Keratinocyte (primary cell): ENCODE measurements around the gene TRIM9. TPM values are rescaled to one million over a fixed set of nuclear protein-coding genes. Genes with fewer than 3 reads are reported as not detected.
"Not testable (repeated sequence)": the region's sequence is repeated elsewhere in the genome, so short reads cannot be mapped to it uniquely, and the experiment has no call there.

Source experiments
- DNase-seq: peaks from one replicate; pipeline ENCODE4 v3.0.0-alpha.2; 2011; ENCODE audit warnings: low read depth, missing footprints, low spot score
- FAIRE-seq: peaks from 2 replicates; lab custom pipeline; 2011; peaks lifted over from hg19 to GRCh38; lab: Jason Lieb, UNC
- H2AFZ ChIP-seq: 2 replicates; pipeline ENCODE4 v1.6.0; 2012; ENCODE audit warnings: low read length, control low read depth, inconsistent platforms; ENCODE audit not compliant: control insufficient read depth
- H3K27ac ChIP-seq: 2 replicates; pipeline ENCODE4 v1.5.1; 2011; ENCODE audit warnings: low read length; ENCODE audit not compliant: control insufficient read depth, insufficient read depth
- H3K27me3 ChIP-seq: 3 replicates; pipeline ENCODE4 v1.6.0; 2011; ENCODE audit warnings: low read length; ENCODE audit not compliant: control insufficient read depth, insufficient read depth; ENCODE audit errors: extremely low read depth
- H3K36me3 ChIP-seq, 2 experiments: 2 replicates in 1 of 2; 3 replicates in 1 of 2; pipeline ENCODE4 v1.5.1; 2011; ENCODE audit warnings: low read length in 2 of 2, mild to moderate bottlenecking in 1 of 2; ENCODE audit not compliant: control insufficient read depth in 2 of 2, insufficient read depth in 2 of 2; ENCODE audit errors: extremely low read depth in 1 of 2
- H3K4me1 ChIP-seq: 3 replicates; pipeline ENCODE4 v1.5.1; 2011; ENCODE audit warnings: low read length; ENCODE audit not compliant: control insufficient read depth, insufficient read depth; ENCODE audit errors: extremely low read depth
- H3K4me2 ChIP-seq: 3 replicates; pipeline ENCODE4 v1.6.0; 2011; ENCODE audit warnings: low read depth, low read length; ENCODE audit not compliant: control insufficient read depth, insufficient read depth; ENCODE audit errors: extremely low read depth
- H3K4me3 ChIP-seq, 3 experiments: fragments of 200-600 bp in 1 of 3; sonication (generic) in 1 of 3; 2 replicates in 2 of 3; 3 replicates in 1 of 3; pipeline ENCODE4 v1.5.1; 2011 to 2016; ENCODE audit warnings: low read length in 3 of 3, mild to moderate bottlenecking in 3 of 3, control low read depth in 2 of 3, inconsistent platforms in 1 of 3, low read depth in 1 of 3, mixed read lengths in 1 of 3, mixed run types in 1 of 3, moderate library complexity in 1 of 3; ENCODE audit not compliant: control insufficient read depth in 2 of 3, insufficient read depth in 2 of 3; ENCODE audit errors: extremely low read depth in 1 of 3
- H3K79me2 ChIP-seq: 2 replicates; pipeline ENCODE4 v1.6.0; 2012; ENCODE audit warnings: low read length; ENCODE audit not compliant: control insufficient read depth, insufficient read depth
- H3K9ac ChIP-seq: 3 replicates; pipeline ENCODE4 v1.6.0; 2011; ENCODE audit warnings: low read length; ENCODE audit not compliant: control insufficient read depth, insufficient read depth; ENCODE audit errors: extremely low read depth
- H3K9me1 ChIP-seq: 3 replicates; pipeline ENCODE4 v1.6.0; 2011; ENCODE audit warnings: low read length; ENCODE audit not compliant: control insufficient read depth, insufficient read depth; ENCODE audit errors: extremely low read depth
- H3K9me3 ChIP-seq: 2 replicates; pipeline ENCODE4 v1.5.1; 2012; ENCODE audit warnings: low read depth, low read length; ENCODE audit not compliant: control insufficient read depth
- H4K20me1 ChIP-seq: 3 replicates; pipeline ENCODE4 v1.6.0; 2011; ENCODE audit warnings: low read length; ENCODE audit not compliant: control insufficient read depth, insufficient read depth; ENCODE audit errors: extremely low read depth
- EZH2 ChIP-seq: IDR thresholded peaks from one replicate; pipeline ENCODE4 v1.6.1; 2012; ENCODE audit warnings: inconsistent platforms, mild to moderate bottlenecking, low read length, moderate library complexity
- dilution Hi-C: fragments of 300-500 bp; cut with MboI; formaldehyde crosslinking; loops from one replicate; pipeline ENCODE4 v1.7.0; 2020; ENCODE audit warnings: low sequenced_read_pairs; ENCODE audit not compliant: extremely low pct_ligation_motif_present
- polyA plus RNA-seq, 5 experiments: library from polyadenylated mRNA; depleted of rRNA in 3 of 5; stranded (reverse) in 3 of 5; stranded (forward) in 1 of 5; unstranded in 1 of 5; fragments of >200 nt; gene quantifications; 1 replicate in 1 of 5; 2 replicates in 3 of 5; 3 replicates in 1 of 5; pipeline versions ENCODE4 v1.2.1 to v1.2.3, GENCODE V29; 2011 to 2012; ENCODE audit warnings: missing spikeins in 2 of 5, low read depth in 1 of 5, low replicate concordance in 1 of 5
- TF ChIP-seq, protein P1 (sequence below), 3 experiments: IDR thresholded peaks in 1 of 3; conservative IDR thresholded peaks in 1 of 3; optimal IDR thresholded peaks in 1 of 3; 2 replicates in 2 of 3; 3 replicates in 1 of 3; pipeline versions ENCODE3 to v1.5.1; 2011; ENCODE audit warnings: low read length in 3 of 3, mild to moderate bottlenecking in 3 of 3, moderate library complexity in 2 of 3, control low read depth in 1 of 3, inconsistent platforms in 1 of 3; ENCODE audit not compliant: insufficient read depth in 2 of 3; ENCODE audit errors: extremely low read depth in 1 of 3

The TRIM9 gene
- polyA plus RNA-seq, 1 donor (not counting 4 experiments of a cell fraction or from before 2014, with no cell fraction given): 0.04 TPM

GRCh38 chr14:50943943-50944646, 150.8 kb downstream of the TRIM9 start, which contains the start of gene PYGL:
PYGL (minus strand) TSS chr14:50944483; CDS start chr14:50944403, 80 bp downstream.
- Histone ChIP-seq H3K27me3 (no peaks in the 10 kb centered on the region), H3K79me2 (peaks cover 43% of the 10 kb centered on the region), H3K36me3 (peaks cover 2 to 9% of the 10 kb centered on the region in 2 experiments), H4K20me1 (no peaks in the 10 kb centered on the region), H3K4me2 (peak within 1 kb of the TSS; percentile 89), H3K9me3 (no peaks in the 10 kb centered on the region), H3K4me3 (peak within 1 kb of the TSS; percentile 96 to 98 (median 96)), H3K4me1 (peaks cover 29% of the 10 kb centered on the region), H2AFZ (peak within 1 kb of the TSS; percentile 84), H3K9ac (peak within 1 kb of the TSS; percentile 85), H3K9me1 (no peaks in the 10 kb centered on the region), H3K27ac (peak within 1 kb of the TSS; percentile 85)
- TF ChIP-seq, protein P1, sequence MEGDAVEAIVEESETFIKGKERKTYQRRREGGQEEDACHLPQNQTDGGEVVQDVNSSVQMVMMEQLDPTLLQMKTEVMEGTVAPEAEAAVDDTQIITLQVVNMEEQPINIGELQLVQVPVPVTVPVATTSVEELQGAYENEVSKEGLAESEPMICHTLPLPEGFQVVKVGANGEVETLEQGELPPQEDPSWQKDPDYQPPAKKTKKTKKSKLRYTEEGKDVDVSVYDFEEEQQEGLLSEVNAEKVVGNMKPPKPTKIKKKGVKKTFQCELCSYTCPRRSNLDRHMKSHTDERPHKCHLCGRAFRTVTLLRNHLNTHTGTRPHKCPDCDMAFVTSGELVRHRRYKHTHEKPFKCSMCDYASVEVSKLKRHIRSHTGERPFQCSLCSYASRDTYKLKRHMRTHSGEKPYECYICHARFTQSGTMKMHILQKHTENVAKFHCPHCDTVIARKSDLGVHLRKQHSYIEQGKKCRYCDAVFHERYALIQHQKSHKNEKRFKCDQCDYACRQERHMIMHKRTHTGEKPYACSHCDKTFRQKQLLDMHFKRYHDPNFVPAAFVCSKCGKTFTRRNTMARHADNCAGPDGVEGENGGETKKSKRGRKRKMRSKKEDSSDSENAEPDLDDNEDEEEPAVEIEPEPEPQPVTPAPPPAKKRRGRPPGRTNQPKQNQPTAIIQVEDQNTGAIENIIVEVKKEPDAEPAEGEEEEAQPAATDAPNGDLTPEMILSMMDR (optimal IDR thresholded peaks at IDR 0.05 in 1 of 3, IDR thresholded peaks at IDR 0.05 in 1 of 3, conservative IDR thresholded peaks at IDR 0.05 in 1 of 3; ENCODE audit: extremely low read depth in 1 of 3, insufficient read depth in 2 of 3, low read length in 3 of 3): no peak
- no peak for TF ChIP-seq EZH2
- FAIRE-seq: no peak
- dilution Hi-C loops: no loop called here
- no peak for DNase-seq

DNA sequence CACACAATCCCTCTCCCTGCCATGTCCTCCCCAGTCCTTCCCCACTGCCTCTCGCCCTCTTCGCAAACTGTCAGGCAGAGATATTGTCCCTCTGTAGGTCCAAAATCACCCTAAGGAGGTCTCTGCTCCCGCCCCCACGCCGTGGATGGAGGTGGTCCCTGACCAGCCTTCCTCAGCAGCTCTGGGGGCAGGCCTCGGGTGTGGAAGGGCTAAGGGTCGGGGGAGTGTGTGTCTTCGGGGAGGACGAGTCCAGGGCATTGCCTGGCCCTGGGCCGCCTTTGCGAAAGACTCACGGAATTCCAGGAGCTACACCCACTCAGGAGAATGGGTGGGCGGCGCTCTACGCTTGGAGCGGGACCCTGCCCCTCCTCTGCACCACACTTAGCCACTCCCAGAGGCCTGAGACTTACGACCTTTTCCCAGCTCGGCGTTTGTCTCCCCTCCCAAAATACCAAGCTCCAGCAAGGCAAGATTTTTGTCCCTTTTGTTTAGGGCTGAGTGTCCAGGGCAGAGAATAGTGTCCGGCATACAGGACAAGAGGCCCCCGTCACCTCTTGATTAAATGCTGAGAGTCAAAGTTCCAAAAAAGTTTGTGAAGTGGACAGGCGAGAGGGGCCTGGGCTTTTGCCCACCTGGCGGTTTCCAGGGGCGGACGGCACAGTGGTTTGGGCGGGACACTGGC, 151.5 kb downstream of the TRIM9 start:
- Histone ChIP-seq H4K20me1 (no peaks in the 10 kb centered on the region), H3K27ac (peak overlapping the region; percentile 85), H3K27me3 (no peaks in the 10 kb centered on the region), H3K79me2 (peaks cover 47% of the 10 kb centered on the region), H3K9ac (peak overlapping the region; percentile 85), H3K36me3 (peaks cover 2 to 9% of the 10 kb centered on the region in 2 experiments), H3K4me1 (peaks cover 32% of the 10 kb centered on the region), H2AFZ (peak overlapping the region; percentile 50), H3K4me3 (peak overlapping the region; percentile 96 to 98 (median 96)), H3K9me3 (no peaks in the 10 kb centered on the region), H3K9me1 (no peaks in the 10 kb centered on the region), H3K4me2 (peak overlapping the region; percentile 89)
- dilution Hi-C loops: no loop called here
- FAIRE-seq (peak; percentile 44), DNase-seq (no peak)
- TF ChIP-seq, protein P1 (optimal IDR thresholded peaks at IDR 0.05 in 1 of 3, IDR thresholded peaks at IDR 0.05 in 1 of 3, conservative IDR thresholded peaks at IDR 0.05 in 1 of 3; ENCODE audit: extremely low read depth in 1 of 3, insufficient read depth in 2 of 3, low read length in 3 of 3): no peak
- no peak for TF ChIP-seq EZH2

DNA sequence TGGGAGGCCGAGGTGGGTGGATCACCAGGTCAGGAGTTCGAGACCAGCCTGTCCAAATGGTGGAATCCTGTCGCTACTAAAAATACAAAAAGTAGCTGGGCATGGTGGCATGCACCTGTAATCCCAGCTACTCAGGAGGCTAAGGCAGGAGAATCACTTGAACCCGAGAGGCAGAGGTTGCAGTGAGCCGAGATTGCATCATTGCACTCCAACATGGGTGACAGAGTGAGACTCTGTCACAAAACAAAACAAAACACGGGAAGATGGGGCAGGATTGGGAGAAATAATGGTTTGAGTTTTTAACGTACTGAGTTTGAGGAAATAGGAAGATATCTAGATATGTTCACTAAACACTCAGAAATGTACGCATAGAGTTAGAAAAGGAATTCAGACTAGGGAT, 153.3 kb downstream of the TRIM9 start:
- H3K9me3 ChIP-seq, H3K4me3 ChIP-seq, H2AFZ ChIP-seq, DNase-seq, FAIRE-seq, H3K27me3 ChIP-seq, H4K20me1 ChIP-seq, dilution Hi-C loops, H3K9me1 ChIP-seq, H3K9ac ChIP-seq, H3K36me3 ChIP-seq: not testable (repeated sequence)
- peak overlapping the region; percentile 89 for H3K4me2 ChIP-seq
- peak overlapping the region; percentile 61 for H3K27ac ChIP-seq
- H3K4me1 ChIP-seq: peaks cover 47% of the 10 kb centered on the region
- H3K79me2 ChIP-seq: peaks cover 50% of the 10 kb centered on the region
